Effector memory CD4-positive, alpha-beta T cell (primary cell): ENCODE measurements around the gene PMPCA.

Experiments
- DNase-seq, 3 donors: peaks; one replicate each; pipeline ENCODE4 v3.0.0-alpha.2; 2020
- H3K27ac ChIP-seq: 2 replicates; pipeline ENCODE4 v1.7.0; 2013; ENCODE audit warnings: mild to moderate bottlenecking, low read length, moderate library complexity; ENCODE audit not compliant: insufficient read depth, poor library complexity, severe bottlenecking
- H3K27me3 ChIP-seq: replicated peaks from 2 replicates; pipeline ENCODE4 v1.7.0; 2013; ENCODE audit warnings: mild to moderate bottlenecking, low read length; ENCODE audit not compliant: insufficient read depth, control insufficient read depth, poor library complexity, severe bottlenecking
- H3K36me3 ChIP-seq: 2 replicates; pipeline ENCODE4 v1.7.0; 2013; ENCODE audit warnings: mild to moderate bottlenecking, low read length, moderate library complexity; ENCODE audit not compliant: control insufficient read depth, insufficient read depth
- H3K4me1 ChIP-seq: 2 replicates; pipeline ENCODE4 v1.7.0; 2013; ENCODE audit warnings: low read length, mild to moderate bottlenecking; ENCODE audit not compliant: control insufficient read depth, insufficient read depth, poor library complexity, severe bottlenecking
- H3K4me3 ChIP-seq: 2 replicates; pipeline ENCODE4 v1.7.0; 2013; ENCODE audit warnings: low read length, low read depth, mild to moderate bottlenecking; ENCODE audit not compliant: insufficient read depth, poor library complexity, severe bottlenecking
- H3K9me3 ChIP-seq: 2 replicates; pipeline ENCODE4 v1.7.0; 2013; ENCODE audit warnings: mild to moderate bottlenecking, low read length, moderate library complexity; ENCODE audit not compliant: control insufficient read depth

The PMPCA gene

GRCh38 chr9:136470356-136470755 is 59.9 kb downstream of the PMPCA start:
- no peak overlapping the region for H3K4me3 ChIP-seq
- no peaks in the 10 kb centered on the region for H3K27me3 ChIP-seq
- H3K27ac ChIP-seq, result no peak overlapping the region
- H3K9me3 ChIP-seq, result no peaks in the 10 kb centered on the region
- no peaks in the 10 kb centered on the region for H3K4me1 ChIP-seq
- no peak for DNase-seq
- H3K36me3 ChIP-seq, result peaks cover 93% of the 10 kb centered on the region

GRCh38 chr9:136470792-136471469 is 60.5 kb downstream of the PMPCA start:
- H3K27me3 ChIP-seq, result no peaks in the 10 kb centered on the region
- no peak for DNase-seq
- no peaks in the 10 kb centered on the region for H3K9me3 ChIP-seq
- no peak overlapping the region for H3K4me3 ChIP-seq
- no peaks in the 10 kb centered on the region for H3K4me1 ChIP-seq
- peaks cover 93% of the 10 kb centered on the region for H3K36me3 ChIP-seq
- H3K27ac ChIP-seq, result no peak overlapping the region

GRCh38 chr9:136471802-136472487 is 61.5 kb downstream of the PMPCA start:
- H3K27ac ChIP-seq, result no peak overlapping the region
- no peaks in the 10 kb centered on the region for H3K4me1 ChIP-seq
- H3K4me3 ChIP-seq, result no peak overlapping the region
- no peaks in the 10 kb centered on the region for H3K9me3 ChIP-seq
- peaks cover 93% of the 10 kb centered on the region for H3K36me3 ChIP-seq
- no peak for DNase-seq
- no peaks in the 10 kb centered on the region for H3K27me3 ChIP-seq

- peaks cover 94% of the 10 kb centered on the region for H3K36me3 ChIP-seq
- H3K4me3 ChIP-seq, result no peak overlapping the region
- DNase-seq, result no peak
- no peaks in the 10 kb centered on the region for H3K27me3 ChIP-seq
- no peaks in the 10 kb centered on the region for H3K4me1 ChIP-seq
- H3K27ac ChIP-seq, result no peak overlapping the region
- no peaks in the 10 kb centered on the region for H3K9me3 ChIP-seq
Measured at GRCh38 chr9:136472640-136473353, 62.3 kb downstream of the PMPCA start.

- Histone ChIP-seq H3K36me3 (peaks cover 94% of the 10 kb centered on the region), H3K27ac (no peak overlapping the region), H3K4me3 (no peak overlapping the region), H3K9me3 (no peaks in the 10 kb centered on the region), H3K27me3 (no peaks in the 10 kb centered on the region), H3K4me1 (no peaks in the 10 kb centered on the region)
- no peak for DNase-seq
Measured at GRCh38 chr9:136473354-136473721, 62.9 kb downstream of the PMPCA start.
